ENCODE data around the gene TACR2. TPM values are rescaled to one million over a fixed set of nuclear protein-coding genes. Genes with fewer than 3 reads are reported as not detected.

TACR2 gene
- polyA plus RNA-seq, 1 experiment: not detected

GRCh38 chr10:69463886-69464285 is 47.2 kb upstream of the TACR2 start:
- POLR2A ChIA-PET: no interaction called here
- no peak for DNase-seq (ENCODE audit: low read depth, low spot score)
- Histone ChIP-seq H3K27ac (ENCODE audit: low read depth, low read length) (no peak overlapping the region), H3K4me3 (ENCODE audit: low read depth, low read length) (no peak overlapping the region), H3K27me3 (ENCODE audit: control insufficient read depth, insufficient read depth, low read length) (peaks cover 21% of the 10 kb centered on the region), H3K9me3 (ENCODE audit: control insufficient read depth, insufficient read depth, low read length) (no peaks in the 10 kb centered on the region)
- CTCF ChIA-PET: no interaction called here
- TF ChIP-seq, protein P1, sequence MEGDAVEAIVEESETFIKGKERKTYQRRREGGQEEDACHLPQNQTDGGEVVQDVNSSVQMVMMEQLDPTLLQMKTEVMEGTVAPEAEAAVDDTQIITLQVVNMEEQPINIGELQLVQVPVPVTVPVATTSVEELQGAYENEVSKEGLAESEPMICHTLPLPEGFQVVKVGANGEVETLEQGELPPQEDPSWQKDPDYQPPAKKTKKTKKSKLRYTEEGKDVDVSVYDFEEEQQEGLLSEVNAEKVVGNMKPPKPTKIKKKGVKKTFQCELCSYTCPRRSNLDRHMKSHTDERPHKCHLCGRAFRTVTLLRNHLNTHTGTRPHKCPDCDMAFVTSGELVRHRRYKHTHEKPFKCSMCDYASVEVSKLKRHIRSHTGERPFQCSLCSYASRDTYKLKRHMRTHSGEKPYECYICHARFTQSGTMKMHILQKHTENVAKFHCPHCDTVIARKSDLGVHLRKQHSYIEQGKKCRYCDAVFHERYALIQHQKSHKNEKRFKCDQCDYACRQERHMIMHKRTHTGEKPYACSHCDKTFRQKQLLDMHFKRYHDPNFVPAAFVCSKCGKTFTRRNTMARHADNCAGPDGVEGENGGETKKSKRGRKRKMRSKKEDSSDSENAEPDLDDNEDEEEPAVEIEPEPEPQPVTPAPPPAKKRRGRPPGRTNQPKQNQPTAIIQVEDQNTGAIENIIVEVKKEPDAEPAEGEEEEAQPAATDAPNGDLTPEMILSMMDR (IDR thresholded peaks at IDR 0.05; ENCODE audit: low read depth, low read length): no peak

- Histone ChIP-seq H3K27me3 (ENCODE audit: control insufficient read depth, insufficient read depth, low read length) (peaks cover 8% of the 10 kb centered on the region), H3K4me3 (ENCODE audit: low read depth, low read length) (no peak overlapping the region), H3K27ac (ENCODE audit: low read depth, low read length) (no peak overlapping the region), H3K9me3 (ENCODE audit: control insufficient read depth, insufficient read depth, low read length) (no peaks in the 10 kb centered on the region)
- CTCF ChIA-PET: interaction anchor here (0.9 kb wide), 1 partner anchor 46 kb away, joined by 5 read pairs; no protein-coding TSS in a partner anchor
- POLR2A ChIA-PET: no interaction called here
- DNase-seq (ENCODE audit: low read depth, low spot score): no peak
- TF ChIP-seq, protein P1 (IDR thresholded peaks at IDR 0.05; ENCODE audit: low read depth, low read length): no peak
Measured at GRCh38 chr10:69461243-69462025, 44.7 kb upstream of the TACR2 start.

DNA sequence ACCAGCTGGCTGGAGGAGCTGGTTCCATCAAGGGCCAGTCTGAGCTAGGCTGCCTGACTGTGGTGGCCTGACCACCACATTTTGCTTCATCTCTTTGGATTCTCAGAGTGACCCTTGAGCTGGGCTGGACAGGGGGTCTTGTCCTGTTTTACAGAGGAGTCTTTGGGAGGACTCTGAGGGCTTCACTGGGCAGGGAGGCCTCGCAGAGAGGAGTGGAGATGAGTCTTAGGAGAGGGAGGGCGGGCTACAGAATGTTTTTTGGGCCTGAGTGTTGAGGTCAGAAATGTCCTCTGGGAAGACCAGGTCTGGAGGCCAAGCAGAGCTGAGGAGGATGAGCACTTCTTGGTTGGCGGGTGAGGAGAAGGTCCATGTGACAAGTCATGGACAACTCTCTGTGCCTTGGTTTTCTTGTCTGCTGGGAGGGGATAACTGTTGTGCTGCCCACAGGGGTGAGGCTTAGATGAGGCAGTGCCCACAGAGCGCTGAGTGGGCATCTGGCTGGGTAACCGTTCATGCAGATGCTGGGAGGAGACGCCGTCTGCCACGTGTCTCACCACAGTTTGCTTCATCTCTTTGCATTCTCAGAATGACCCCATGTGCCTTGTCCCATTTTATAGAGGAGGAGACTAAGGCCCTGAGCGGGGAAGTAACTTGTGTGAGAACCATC is 44.0 kb upstream of the TACR2 start:
- CTCF ChIA-PET: no interaction called here
- TF ChIP-seq, protein P1 (IDR thresholded peaks at IDR 0.05; ENCODE audit: low read depth, low read length): no peak

DNA sequence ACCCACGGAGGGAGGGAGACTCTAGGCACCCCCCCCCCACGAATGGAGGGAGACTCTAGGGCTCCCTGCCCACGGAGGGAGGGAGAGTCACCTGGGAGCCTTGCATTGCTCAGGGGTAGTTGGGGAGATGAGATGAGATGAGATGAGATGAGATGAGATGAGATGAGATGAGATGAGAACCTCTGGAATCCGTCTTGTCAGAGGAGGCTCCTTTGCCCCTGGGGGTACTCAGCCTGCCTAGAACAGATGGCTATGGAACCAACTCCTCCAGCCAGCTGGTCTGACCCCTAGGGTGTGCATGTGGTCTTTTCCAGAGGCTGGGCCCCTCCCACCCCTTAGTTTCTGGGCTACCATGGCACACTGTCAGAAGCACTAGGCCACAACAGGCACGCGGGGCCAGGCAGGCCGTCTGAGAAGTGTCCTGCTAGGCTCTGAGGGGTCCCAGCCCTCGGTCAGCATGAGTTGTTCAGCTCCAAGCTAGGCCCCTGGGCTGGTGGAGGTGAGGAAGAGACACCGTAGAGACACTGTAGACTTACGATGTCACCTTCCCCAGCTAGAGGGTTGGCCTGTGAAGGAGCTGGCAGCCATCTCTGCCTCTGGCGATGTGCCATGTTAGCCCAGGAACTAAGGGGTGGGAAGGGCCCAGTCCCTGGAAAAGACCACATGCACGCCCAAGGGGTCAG is 43.3 kb upstream of the TACR2 start:
- POLR2A ChIA-PET: no interaction called here
- CTCF ChIA-PET: no interaction called here
- Histone ChIP-seq H3K4me3 (ENCODE audit: low read depth, low read length) (no peak overlapping the region), H3K27ac (ENCODE audit: low read depth, low read length) (no peak overlapping the region), H3K27me3 (ENCODE audit: control insufficient read depth, insufficient read depth, low read length) (peaks cover 4% of the 10 kb centered on the region), H3K9me3 (ENCODE audit: control insufficient read depth, insufficient read depth, low read length) (no peaks in the 10 kb centered on the region)
- no peak for DNase-seq (ENCODE audit: low read depth, low spot score)
- TF ChIP-seq, protein P1 (IDR thresholded peaks at IDR 0.05; ENCODE audit: low read depth, low read length): no peak

More for the DNA sequence above, 44.0 kb upstream of the TACR2 start:
- peaks cover 6% of the 10 kb centered on the region for H3K27me3 ChIP-seq (ENCODE audit: control insufficient read depth, insufficient read depth, low read length)
- DNase-seq (ENCODE audit: low read depth, low spot score): no peak
- H3K27ac ChIP-seq (ENCODE audit: low read depth, low read length): no peak overlapping the region
- H3K4me3 ChIP-seq (ENCODE audit: low read depth, low read length): no peak overlapping the region
- no peaks in the 10 kb centered on the region for H3K9me3 ChIP-seq (ENCODE audit: control insufficient read depth, insufficient read depth, low read length)
- POLR2A ChIA-PET: no interaction called here
